ENCODE results near the gene IQCK.

The IQCK gene

DNA sequence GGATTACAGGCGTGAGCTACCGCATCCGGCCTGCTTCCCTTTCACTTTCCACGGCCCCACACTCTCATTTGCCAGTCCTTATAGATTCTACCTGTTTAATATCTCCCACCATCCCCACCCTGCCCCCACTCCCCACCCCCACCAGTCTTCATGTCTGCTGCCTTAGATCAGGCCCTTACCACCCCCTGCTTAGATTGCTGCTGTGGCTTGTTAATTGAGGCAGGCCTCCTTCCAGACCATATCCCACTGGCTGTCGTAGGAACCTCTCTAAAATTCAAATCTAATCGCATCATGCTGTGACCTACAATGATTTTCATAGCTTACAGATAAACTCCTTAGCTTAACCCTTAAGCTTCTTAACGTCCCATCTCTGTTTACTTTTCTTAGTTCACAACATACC, 4.9 kb downstream of the IQCK start:
- no peaks in the 10 kb centered on the region for H3K27me3 Mint-ChIP-seq
- H3K9me3 Mint-ChIP-seq, result no peaks in the 10 kb centered on the region
- H3K4me3 Mint-ChIP-seq, result no peak overlapping the region
- H3K4me1 Mint-ChIP-seq, result no peaks in the 10 kb centered on the region
- no peak for ATAC-seq
- no peaks in the 10 kb centered on the region for H3K36me3 Mint-ChIP-seq
- H3K27ac Mint-ChIP-seq, result no peak overlapping the region

DNA sequence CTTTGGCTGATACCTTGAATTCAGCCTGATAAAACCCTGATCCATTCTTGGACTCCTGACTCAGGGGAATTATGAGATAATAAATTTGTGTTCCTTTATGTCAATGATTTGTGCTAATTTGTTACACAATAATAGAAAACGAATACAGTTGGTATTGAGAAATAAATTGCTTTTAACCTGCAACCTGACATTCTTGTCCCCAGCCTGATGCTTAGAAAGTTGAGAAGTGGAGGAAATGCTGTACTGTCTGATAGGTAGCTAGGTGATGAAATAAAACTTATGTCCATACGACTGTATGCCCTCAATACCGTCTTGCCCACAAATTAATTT, 10.5 kb downstream of the IQCK start:
- no peaks in the 10 kb centered on the region for H3K4me1 Mint-ChIP-seq
- H3K4me3 Mint-ChIP-seq, result no peak overlapping the region
- no peaks in the 10 kb centered on the region for H3K36me3 Mint-ChIP-seq
- no peaks in the 10 kb centered on the region for H3K9me3 Mint-ChIP-seq
- no peaks in the 10 kb centered on the region for H3K27me3 Mint-ChIP-seq
- H3K27ac Mint-ChIP-seq, result no peak overlapping the region
- ATAC-seq, result no peak

DNA sequence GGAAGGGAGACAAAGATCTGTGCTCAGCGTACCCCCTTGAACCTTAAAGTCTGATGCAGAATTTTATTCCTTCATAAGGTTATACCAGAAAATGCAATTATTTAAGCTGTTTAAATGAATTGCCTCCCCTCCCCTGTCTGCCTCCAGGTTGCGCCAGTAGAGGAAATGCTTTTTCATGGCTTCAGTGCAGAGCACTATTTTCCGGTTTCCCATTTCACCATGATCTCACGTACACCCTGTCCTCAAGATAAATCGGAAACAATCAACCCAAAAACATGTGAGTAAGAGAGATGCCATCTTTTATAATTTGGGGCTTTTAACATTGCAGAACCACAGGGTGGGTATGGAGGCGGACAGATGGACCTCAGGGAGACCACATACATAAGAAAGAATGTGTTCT, 15.5 kb downstream of the IQCK start:
- H3K9me3 Mint-ChIP-seq, result no peaks in the 10 kb centered on the region
- no peaks in the 10 kb centered on the region for H3K4me1 Mint-ChIP-seq
- H3K36me3 Mint-ChIP-seq, result peaks cover 5% of the 10 kb centered on the region
- no peaks in the 10 kb centered on the region for H3K27me3 Mint-ChIP-seq
- ATAC-seq, result no peak
- no peak overlapping the region for H3K27ac Mint-ChIP-seq
- H3K4me3 Mint-ChIP-seq, result no peak overlapping the region

DNA sequence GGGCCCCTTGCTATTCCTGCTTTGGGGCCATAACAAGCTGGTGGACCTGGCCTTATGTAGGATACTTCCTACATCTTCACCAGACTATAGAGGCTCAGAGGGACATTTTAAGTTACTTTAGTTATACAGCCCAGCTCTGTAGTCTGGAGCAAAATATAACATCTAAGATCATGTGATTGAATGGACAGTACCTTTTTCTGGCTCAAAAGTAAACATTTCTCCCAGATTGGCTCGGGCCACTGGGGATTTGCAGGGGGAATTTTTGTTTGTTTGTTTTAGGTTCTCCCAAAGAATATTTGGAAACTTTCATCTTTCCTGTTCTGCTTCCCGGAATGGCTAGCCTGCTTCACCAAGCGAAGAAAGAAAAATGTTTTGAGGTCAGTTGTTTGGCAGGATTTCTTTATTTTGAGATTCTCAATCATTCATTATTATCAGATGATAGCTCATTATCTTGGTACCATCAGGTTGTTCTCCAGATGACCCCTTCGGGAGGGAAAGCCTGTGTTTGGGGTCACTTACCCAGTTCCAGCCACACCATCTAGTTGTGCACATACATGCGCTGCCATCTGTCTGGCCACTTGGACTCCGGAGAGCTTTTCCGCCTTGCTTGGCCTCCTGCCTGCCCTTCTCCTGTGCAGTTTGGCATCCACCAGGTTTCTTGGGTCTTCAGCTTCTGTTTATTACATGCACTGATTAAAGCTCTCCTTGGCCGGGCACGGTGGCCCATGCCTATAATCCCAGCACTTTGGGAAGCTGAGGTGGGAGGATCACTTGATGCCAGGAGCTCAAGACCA, 17.2 kb downstream of the IQCK start:
- H3K27me3 Mint-ChIP-seq, result no peaks in the 10 kb centered on the region
- H3K27ac Mint-ChIP-seq, result no peak overlapping the region
- H3K4me1 Mint-ChIP-seq, result no peaks in the 10 kb centered on the region
- H3K4me3 Mint-ChIP-seq, result no peak overlapping the region
- ATAC-seq, result no peak
- no peaks in the 10 kb centered on the region for H3K9me3 Mint-ChIP-seq
- H3K36me3 Mint-ChIP-seq, result peaks cover 19% of the 10 kb centered on the region

DNA sequence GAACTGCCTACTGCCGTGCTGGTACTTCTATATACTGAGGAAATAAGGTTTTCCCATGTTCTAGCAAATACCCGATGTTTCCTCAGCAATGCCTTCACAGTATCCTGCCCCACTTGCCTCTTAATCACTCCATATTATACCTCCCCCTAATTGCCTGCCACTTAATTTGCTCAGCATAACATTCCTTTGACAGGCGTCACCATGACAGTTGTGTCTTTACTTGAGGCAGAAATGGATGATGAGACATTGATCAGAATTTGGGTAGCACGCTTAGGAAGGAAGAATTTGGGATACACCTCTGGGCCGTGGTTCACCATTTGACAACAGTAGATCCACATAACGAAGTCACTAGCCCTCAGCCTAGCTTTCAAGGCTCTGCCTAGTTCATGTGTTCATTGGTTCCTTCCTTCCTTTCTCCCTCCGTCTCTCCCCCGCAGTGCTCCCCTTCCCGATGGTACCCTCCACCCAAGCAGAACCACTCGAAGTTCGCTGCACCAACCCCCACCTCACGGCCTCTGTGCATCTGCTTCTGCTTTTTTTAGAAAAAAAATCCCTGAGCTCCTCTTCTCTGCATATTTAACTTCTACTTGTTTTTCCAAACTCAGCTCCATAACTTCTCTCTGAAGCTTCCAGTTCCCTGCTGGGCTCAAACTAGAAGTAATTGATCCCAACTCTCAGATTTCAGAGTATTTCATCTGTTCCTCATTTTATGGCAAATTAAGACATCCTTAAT, 19.4 kb downstream of the IQCK start:
- Mint-ChIP-seq H3K4me1 (no peaks in the 10 kb centered on the region), H3K27ac (no peak overlapping the region), H3K9me3 (no peaks in the 10 kb centered on the region), H3K27me3 (no peaks in the 10 kb centered on the region), H3K4me3 (no peak overlapping the region), H3K36me3 (peaks cover 20% of the 10 kb centered on the region)
- no peak for ATAC-seq

DNA sequence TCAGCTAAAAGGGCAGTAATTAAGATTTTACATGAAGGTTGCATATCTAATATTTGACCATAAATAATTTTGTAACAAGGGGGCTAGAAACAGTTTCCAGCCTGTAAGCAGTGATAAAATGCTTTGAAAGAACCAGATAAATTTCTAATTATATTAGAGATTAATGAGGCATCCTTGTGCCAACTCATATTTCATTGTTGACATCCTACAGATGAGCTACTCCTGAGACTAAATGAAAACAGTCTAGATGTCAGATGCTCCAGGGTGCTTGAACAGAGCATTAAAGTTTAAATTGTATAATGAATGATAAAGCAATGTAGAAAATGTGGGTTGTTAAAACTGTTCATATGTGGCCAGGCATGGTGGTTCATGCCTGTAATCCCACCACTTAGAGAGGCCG, 23.3 kb downstream of the IQCK start:
- peaks cover 17% of the 10 kb centered on the region for H3K36me3 Mint-ChIP-seq
- ATAC-seq, result no peak
- H3K4me1 Mint-ChIP-seq, result no peaks in the 10 kb centered on the region
- no peak overlapping the region for H3K4me3 Mint-ChIP-seq
- H3K9me3 Mint-ChIP-seq, result no peaks in the 10 kb centered on the region
- no peaks in the 10 kb centered on the region for H3K27me3 Mint-ChIP-seq
- no peak overlapping the region for H3K27ac Mint-ChIP-seq

DNA sequence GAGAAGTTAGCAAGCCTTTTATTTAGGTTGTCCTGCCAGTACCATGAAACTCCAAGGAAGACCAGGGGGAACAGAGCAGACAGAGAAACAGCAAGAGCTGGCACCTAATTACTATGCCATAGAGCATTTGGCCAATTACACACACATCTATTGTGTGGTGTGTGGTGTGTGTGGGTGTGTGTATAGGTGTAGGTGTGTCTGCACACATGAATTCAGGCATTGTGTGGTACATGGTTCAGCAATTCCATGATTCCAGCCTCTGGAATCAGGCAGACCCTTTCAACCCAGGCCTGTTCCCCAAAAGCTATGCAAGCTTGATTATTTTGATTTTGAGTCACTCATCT, 25.7 kb downstream of the IQCK start:
- Mint-ChIP-seq H3K27me3 (no peaks in the 10 kb centered on the region), H3K9me3 (no peaks in the 10 kb centered on the region), H3K4me1 (no peaks in the 10 kb centered on the region), H3K27ac (no peak overlapping the region), H3K4me3 (no peak overlapping the region), H3K36me3 (peaks cover 15% of the 10 kb centered on the region)
- no peak for ATAC-seq

DNA sequence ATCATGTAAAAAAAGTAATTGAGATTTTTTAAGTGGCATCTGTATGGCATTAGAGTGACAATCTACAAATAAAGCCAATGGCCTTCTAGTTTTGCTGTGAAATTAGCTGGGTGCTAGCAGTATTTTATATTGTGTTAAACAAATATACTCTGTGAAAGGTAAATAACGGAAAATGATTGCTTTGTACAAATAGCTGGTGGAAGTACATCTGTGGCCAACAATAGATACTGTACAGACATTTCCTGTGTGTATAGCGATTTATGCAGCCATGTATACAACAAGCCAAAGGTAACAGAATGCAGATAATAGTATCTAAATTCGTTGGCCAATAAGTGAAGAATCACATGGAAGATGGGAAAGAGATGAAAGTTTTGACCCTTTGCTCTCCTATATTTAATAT, 26.6 kb downstream of the IQCK start:
- Mint-ChIP-seq H3K4me3 (no peak overlapping the region), H3K27me3 (no peaks in the 10 kb centered on the region), H3K27ac (no peak overlapping the region), H3K4me1 (no peaks in the 10 kb centered on the region), H3K36me3 (peaks cover 7% of the 10 kb centered on the region), H3K9me3 (no peaks in the 10 kb centered on the region)
- ATAC-seq, result no peak

DNA sequence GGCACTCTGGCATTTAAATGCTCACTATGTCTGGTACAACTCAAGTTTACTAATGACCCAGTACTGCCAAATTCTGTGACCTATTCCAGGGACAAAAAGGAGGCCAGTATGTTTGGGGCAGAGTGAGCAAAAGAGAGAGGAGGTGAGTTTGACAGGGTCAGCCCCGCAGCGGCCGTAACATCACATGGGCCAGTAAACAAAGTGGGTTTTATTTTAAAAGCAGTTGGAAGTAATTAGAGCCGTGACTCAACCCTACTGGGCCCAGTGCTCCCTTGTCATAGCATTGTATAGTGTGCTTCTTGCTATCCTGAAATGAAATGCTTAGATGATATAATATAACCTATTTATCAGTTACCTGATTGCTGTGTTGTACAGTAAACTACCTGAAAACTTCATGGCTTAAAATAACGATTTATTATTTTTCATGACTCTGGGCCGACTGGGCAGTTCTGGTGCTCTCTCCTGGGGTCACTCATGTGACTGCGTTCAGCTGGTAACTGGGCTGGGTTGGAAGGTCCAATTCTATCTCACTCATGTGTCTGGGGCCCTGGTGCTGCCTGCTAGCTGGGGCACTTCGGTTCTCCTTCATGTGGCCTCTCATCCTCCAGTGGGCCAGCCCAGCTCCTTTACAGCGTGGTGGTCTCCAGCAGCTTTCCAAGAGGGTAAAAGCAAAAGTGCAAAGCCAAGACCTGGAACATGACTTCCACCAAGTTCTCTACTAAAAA, 27.4 kb downstream of the IQCK start:
- Mint-ChIP-seq H3K4me1 (no peaks in the 10 kb centered on the region), H3K36me3 (no peaks in the 10 kb centered on the region), H3K27me3 (no peaks in the 10 kb centered on the region), H3K4me3 (no peak overlapping the region), H3K27ac (no peak overlapping the region), H3K9me3 (no peaks in the 10 kb centered on the region)
- no peak for ATAC-seq

DNA sequence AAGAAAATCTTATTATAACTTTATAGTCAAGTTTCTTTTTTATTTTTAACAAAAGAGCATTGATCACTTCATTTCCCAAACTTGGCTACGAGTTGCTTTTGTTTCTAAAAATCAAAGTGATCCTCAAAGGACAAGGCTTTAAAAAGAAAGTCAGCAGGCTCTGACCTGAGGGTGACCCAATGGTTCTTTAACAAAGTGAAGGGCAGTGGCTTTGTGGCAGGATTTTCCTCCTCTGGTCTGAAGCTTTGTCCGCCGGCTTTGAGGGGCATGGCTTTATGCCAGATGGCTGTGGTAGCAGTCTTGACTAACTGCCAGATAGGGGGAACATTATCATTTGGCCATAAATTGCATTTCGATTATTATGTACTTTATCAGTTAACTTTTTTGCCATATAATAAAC, 28.5 kb downstream of the IQCK start:
- Mint-ChIP-seq H3K4me3 (no peak overlapping the region), H3K27me3 (no peaks in the 10 kb centered on the region), H3K36me3 (no peaks in the 10 kb centered on the region), H3K27ac (no peak overlapping the region), H3K9me3 (no peaks in the 10 kb centered on the region), H3K4me1 (no peaks in the 10 kb centered on the region)
- no peak for ATAC-seq

DNA sequence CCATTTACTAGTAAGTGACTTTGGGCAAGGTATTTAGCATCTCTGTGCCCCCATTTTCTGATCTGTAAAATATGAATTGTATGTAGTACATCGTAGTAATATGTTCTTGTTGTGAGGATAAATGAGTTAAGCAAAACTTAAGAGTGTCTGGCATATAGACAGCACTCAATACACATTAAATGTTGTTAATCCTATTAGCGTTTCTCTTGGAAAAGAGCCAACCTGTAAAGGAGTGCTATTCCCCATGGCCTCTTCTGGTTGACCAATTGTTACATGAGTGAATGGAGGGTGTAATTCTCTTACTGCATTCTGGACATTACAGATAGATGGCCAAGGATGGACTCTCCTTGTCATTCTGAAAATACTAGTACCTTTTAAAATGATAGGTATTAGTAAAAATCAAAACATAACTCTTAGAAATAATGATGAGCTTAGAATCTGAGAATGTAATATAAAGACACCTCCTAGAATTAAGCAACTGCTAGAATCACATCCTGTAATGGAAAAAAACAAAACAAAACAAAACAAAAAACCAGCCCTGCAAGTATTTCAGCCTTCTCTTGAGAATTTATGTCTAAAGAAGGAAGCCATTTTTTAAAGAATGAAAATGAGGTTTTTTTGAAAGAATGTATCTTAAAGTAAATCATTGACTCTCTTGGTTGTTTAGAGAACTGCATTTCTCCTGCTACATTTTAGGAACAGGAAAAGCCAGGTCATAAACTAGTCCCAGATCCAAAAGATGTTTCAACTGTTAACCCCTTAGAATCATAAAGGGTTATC, 30.5 kb downstream of the IQCK start:
- no peak overlapping the region for H3K27ac Mint-ChIP-seq
- no peaks in the 10 kb centered on the region for H3K27me3 Mint-ChIP-seq
- no peaks in the 10 kb centered on the region for H3K9me3 Mint-ChIP-seq
- no peak overlapping the region for H3K4me3 Mint-ChIP-seq
- no peaks in the 10 kb centered on the region for H3K4me1 Mint-ChIP-seq
- ATAC-seq, result no peak
- H3K36me3 Mint-ChIP-seq, result no peaks in the 10 kb centered on the region

DNA sequence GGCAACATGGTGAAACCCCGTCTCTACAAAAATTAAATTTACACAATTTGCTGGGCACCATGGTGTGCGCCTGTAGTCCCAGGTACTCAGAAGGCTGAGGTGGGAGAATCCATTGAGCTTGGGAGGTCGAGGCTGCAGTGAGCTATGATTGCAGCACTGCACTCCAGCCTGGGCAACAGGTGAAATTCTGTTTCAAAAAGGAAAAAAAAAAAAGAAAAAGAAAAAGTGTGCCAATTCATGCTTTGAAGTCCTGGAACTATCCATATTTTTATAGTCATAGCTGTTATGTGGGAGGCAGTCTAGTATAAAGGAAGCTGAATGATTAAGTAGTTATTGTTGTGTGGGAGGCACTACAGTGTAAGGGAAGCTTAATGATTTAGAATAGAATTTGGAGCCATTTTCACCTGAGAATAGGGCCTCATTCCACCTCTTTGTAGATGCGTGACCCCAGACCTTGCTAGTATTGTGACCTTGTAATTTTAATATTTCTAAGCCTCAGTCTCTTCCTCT, 31.6 kb downstream of the IQCK start:
- Mint-ChIP-seq H3K4me3 (no peak overlapping the region), H3K27me3 (no peaks in the 10 kb centered on the region), H3K27ac (no peak overlapping the region), H3K36me3 (no peaks in the 10 kb centered on the region), H3K4me1 (no peaks in the 10 kb centered on the region), H3K9me3 (no peaks in the 10 kb centered on the region)
- no peak for ATAC-seq

DNA sequence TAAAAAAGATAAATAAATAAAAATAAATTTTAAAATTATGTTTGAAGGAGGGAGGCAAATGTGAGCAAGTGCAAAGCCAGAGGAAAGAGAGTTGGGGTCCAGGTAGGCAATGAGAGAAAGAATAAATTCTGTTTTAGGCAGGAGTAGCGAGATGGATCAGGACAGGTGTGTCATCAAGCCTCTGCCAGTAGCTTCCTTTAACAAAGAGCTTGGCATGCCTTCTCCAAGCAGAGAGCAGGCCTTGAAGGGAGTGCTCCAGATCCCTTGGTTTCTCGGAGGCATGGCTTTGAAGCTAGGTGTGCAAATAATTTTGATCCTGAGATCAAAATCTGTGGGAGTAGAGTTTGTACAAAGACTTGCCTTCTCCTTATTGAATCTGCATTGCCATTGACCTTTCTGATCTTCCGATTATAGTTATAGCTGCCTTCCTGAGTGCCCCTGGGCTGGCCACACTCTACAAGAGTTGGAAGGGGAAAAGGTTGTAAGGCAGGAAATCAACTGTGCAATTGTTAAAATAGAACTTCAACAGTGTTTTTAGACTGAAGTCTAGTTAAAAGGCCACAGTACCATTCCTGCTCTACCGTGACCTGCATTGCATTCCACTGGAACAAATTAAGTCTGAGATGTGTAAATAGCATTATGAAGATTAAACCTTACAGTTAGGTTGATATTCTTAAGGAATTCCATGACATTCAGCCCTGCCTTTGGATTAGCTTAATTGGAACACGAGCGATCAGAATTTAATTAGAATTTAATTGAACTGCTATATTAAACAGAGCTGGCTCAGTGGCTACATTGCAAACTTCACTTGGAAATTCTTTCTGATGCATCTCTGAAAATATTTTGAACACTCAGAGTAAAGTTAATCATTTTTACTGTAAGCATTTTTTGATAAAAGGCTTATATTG, 33.7 kb downstream of the IQCK start:
- Mint-ChIP-seq H3K9me3 (no peaks in the 10 kb centered on the region), H3K27me3 (no peaks in the 10 kb centered on the region), H3K36me3 (no peaks in the 10 kb centered on the region), H3K27ac (no peak overlapping the region), H3K4me1 (no peaks in the 10 kb centered on the region), H3K4me3 (no peak overlapping the region)
- ATAC-seq, result no peak

DNA sequence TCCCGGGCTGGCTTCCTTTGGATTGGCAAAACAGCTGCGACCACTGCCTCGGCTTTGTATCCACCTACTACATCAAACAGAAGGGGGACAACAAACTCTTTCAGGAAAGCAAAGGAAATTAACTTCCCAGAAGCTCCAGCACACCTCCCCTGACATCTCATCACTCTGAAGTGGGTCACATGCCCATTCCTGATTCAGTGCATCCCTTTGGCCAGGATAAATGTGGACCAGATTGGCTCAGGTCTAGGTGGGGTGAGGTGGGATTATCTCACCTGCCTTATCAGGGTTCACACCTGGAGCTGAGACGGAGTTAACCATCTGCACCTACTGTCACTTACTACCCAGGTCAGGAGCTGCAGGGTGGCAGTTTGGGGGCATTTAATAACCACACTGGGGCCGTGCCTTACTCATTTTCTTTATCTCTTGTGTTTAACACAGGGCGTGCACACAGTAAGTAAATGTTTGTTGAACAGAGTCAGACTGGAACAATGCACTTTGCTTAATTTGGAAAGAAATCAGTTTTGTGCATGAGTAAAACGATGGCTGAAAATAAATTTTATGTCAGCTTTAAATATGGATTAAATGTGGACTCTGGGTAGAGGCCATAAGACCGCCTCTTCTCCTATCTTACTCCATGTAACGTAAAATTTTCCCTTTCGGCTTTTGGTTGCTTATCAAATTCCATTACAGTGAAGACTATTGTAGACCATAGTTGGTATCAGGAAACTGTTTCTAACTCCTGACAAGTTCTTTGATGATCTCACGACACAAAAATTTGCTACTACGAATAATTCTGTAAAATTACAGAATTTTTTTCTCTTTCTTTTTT, 36.0 kb downstream of the IQCK start:
- no peak overlapping the region for H3K27ac Mint-ChIP-seq
- no peak for ATAC-seq
- no peaks in the 10 kb centered on the region for H3K36me3 Mint-ChIP-seq
- H3K4me1 Mint-ChIP-seq, result no peaks in the 10 kb centered on the region
- no peak overlapping the region for H3K4me3 Mint-ChIP-seq
- H3K27me3 Mint-ChIP-seq, result no peaks in the 10 kb centered on the region
- H3K9me3 Mint-ChIP-seq, result no peaks in the 10 kb centered on the region
